ENCODE data around the gene TRPV4.

TRPV4 gene

GRCh38 chr12:109743076-109743910 lies 89.9 kb downstream of the TRPV4 start:
- FAIRE-seq (no peak), DNase-seq (ENCODE audit: insufficient read length, low spot score) (no peak)

- FAIRE-seq: no peak
- DNase-seq (ENCODE audit: insufficient read length, low spot score): no peak
These were observed 91.1 kb downstream of the TRPV4 start for GRCh38 chr12:109741970-109742703.

GRCh38 chr12:109741286-109741969 lies 91.8 kb downstream of the TRPV4 start:
- no peak for FAIRE-seq
- no peak for DNase-seq (ENCODE audit: insufficient read length, low spot score)

GRCh38 chr12:109740694-109741245 lies 92.4 kb downstream of the TRPV4 start:
- FAIRE-seq: no peak
- DNase-seq (ENCODE audit: insufficient read length, low spot score): no peak

- DNase-seq (ENCODE audit: insufficient read length, low spot score): no peak
- FAIRE-seq: no peak
These were observed 93.2 kb downstream of the TRPV4 start for GRCh38 chr12:109739747-109740693.

- FAIRE-seq (no peak), DNase-seq (ENCODE audit: insufficient read length, low spot score) (no peak)
These were observed 94.1 kb downstream of the TRPV4 start for GRCh38 chr12:109738878-109739665.

GRCh38 chr12:109738209-109738608 lies 95.0 kb downstream of the TRPV4 start:
- no peak for FAIRE-seq
- DNase-seq (ENCODE audit: insufficient read length, low spot score): no peak

GRCh38 chr12:109737631-109738030 lies 95.6 kb downstream of the TRPV4 start:
- FAIRE-seq (no peak), DNase-seq (ENCODE audit: insufficient read length, low spot score) (no peak)

GRCh38 chr12:109737126-109737525 lies 96.1 kb downstream of the TRPV4 start:
- no peak for DNase-seq (ENCODE audit: insufficient read length, low spot score)
- no peak for FAIRE-seq

GRCh38 chr12:109736552-109737108 lies 96.6 kb downstream of the TRPV4 start:
- DNase-seq (ENCODE audit: insufficient read length, low spot score): no peak
- no peak for FAIRE-seq

GRCh38 chr12:109735825-109736551 lies 97.2 kb downstream of the TRPV4 start:
- FAIRE-seq (no peak), DNase-seq (ENCODE audit: insufficient read length, low spot score) (no peak)

GRCh38 chr12:109735051-109735521 lies 98.1 kb downstream of the TRPV4 start:
- FAIRE-seq: no peak
- no peak for DNase-seq (ENCODE audit: insufficient read length, low spot score)

- no peak for FAIRE-seq
- DNase-seq (ENCODE audit: insufficient read length, low spot score): no peak
These were observed 98.8 kb downstream of the TRPV4 start for GRCh38 chr12:109734219-109735000.
